Measurements from ENCODE around the gene MUC6. TPM values are rescaled to one million over a fixed set of nuclear protein-coding genes. Genes with fewer than 3 reads are reported as not detected.

MUC6 gene
- total and polyA plus RNA-seq, 8 donors, result 0.34 to 1.0 (median 0.56) TPM; not detected in 2

GRCh38 chr11:1072116-1072820, 35.8 kb upstream of the MUC6 start:
- Histone ChIP-seq H3K4me1 (peaks cover 3 to 17% of the 10 kb centered on the region in 2 donors), H3K27ac (no peak overlapping the region), H3K36me3 (no peaks in the 10 kb centered on the region), H3K9me3 (no peaks in the 10 kb centered on the region), H3K4me3 (no peak overlapping the region), H3K27me3 (peaks cover 0 to 5% of the 10 kb centered on the region in 2 donors)
- ATAC-seq, result no peak
- peak in 2 of 4 donors; percentile 16 to 30 for DNase-seq
- TF ChIP-seq, protein P1, sequence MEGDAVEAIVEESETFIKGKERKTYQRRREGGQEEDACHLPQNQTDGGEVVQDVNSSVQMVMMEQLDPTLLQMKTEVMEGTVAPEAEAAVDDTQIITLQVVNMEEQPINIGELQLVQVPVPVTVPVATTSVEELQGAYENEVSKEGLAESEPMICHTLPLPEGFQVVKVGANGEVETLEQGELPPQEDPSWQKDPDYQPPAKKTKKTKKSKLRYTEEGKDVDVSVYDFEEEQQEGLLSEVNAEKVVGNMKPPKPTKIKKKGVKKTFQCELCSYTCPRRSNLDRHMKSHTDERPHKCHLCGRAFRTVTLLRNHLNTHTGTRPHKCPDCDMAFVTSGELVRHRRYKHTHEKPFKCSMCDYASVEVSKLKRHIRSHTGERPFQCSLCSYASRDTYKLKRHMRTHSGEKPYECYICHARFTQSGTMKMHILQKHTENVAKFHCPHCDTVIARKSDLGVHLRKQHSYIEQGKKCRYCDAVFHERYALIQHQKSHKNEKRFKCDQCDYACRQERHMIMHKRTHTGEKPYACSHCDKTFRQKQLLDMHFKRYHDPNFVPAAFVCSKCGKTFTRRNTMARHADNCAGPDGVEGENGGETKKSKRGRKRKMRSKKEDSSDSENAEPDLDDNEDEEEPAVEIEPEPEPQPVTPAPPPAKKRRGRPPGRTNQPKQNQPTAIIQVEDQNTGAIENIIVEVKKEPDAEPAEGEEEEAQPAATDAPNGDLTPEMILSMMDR (IDR thresholded peaks at IDR 0.05), result no peak
- intact Hi-C loops (cut with DNase I), result no loop called here

DNA sequence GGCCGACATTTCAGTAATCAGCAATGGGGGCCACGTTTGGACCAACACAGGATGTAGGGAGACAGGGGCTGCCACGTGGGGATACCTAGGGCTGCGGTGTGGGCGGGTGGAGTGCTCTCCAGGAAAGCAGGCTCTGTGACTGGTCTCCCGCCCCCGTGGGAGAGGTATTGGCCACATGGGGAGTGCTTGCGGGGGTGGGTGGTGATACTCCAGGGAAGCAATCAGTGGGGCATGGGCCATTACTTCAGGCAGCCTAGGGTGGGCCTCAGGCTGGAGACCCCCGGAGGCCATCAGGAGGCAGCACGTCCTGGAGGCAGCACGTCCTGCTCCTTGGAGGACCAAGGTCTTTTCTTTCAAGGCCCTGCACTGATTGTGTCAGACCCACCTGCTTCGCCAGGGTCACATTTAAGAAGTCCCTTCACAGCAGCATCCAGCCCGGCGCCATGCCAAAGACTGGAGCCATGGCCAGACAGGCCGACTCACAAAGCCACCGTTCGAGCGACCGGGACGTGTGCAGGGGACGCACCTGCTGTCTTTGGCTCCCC, 35.1 kb upstream of the MUC6 start:
- H3K9me3 ChIP-seq, result no peaks in the 10 kb centered on the region
- intact Hi-C loops (cut with DNase I), result no loop called here
- peak in 1 of 4 donors; percentile 28 for DNase-seq

DNA sequence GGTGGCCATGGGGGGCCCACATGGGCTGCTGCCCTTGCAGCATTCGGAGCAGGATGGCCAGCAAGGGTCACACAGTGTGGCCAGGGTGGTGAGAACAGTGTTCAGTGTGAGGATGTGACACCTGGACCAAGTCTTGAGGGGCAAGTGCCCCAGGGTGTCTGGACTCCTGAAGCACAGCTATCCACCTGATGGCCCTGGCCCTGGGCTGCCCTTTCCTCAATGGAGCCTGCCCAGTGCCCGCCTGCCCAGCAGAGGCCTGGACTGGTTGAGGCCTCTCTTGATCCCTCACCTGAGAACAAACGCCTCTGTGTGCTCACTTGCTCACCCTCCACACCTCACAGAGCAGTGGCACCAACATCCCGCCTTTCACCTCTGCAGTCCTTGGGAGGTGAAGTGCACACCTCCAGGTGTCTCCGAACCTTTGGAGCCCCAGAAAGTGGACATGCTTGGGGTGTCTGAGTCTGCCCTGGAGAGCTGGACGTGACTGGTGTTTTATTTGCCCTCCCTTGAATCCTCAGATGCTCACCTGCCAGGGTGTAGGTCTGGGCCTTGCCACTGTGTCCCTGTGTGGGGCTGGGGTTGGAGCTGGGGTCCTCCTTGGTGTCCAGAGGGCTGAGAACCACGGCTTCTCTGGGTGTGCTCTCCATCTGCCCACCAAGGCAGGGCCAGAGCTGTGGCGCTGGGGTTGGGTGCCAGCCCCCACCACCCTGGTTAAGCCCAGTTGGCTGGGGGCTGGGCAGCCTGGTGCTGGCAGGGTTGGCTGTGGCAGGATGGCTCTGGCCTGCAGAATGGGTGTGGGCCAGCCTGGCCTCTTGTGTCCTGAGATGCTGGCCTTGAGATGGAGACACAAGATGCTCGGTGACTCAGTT, 34.3 kb upstream of the MUC6 start:
- Histone ChIP-seq H3K27ac (no peak overlapping the region), H3K4me1 (peaks cover 3 to 17% of the 10 kb centered on the region in 2 donors), H3K4me3 (no peak overlapping the region), H3K27me3 (no peaks in the 10 kb centered on the region), H3K9me3 (no peaks in the 10 kb centered on the region), H3K36me3 (no peaks in the 10 kb centered on the region)
- DNase-seq, result no peak
- TF ChIP-seq, protein P1 (IDR thresholded peaks at IDR 0.05), result no peak
- intact Hi-C loops (cut with DNase I), result no loop called here
- ATAC-seq, result no peak

More for the DNA sequence above, 35.1 kb upstream of the MUC6 start:
- Histone ChIP-seq H3K36me3 (no peaks in the 10 kb centered on the region), H3K4me1 (peaks cover 3 to 17% of the 10 kb centered on the region in 2 donors), H3K27me3 (no peaks in the 10 kb centered on the region), H3K27ac (no peak overlapping the region), H3K4me3 (no peak overlapping the region)
- no peak for ATAC-seq
- TF ChIP-seq, protein P1 (IDR thresholded peaks at IDR 0.05), result no peak

GRCh38 chr11:1069740-1070139, 33.2 kb upstream of the MUC6 start:
- intact Hi-C loops (cut with DNase I), result no loop called here
- ATAC-seq (no peak), DNase-seq (no peak)
- H3K27me3 ChIP-seq, result no peaks in the 10 kb centered on the region
- no peaks in the 10 kb centered on the region for H3K9me3 ChIP-seq
- H3K4me3 ChIP-seq, result no peak overlapping the region
- H3K27ac ChIP-seq, result no peak overlapping the region
- H3K36me3 ChIP-seq, result no peaks in the 10 kb centered on the region
- TF ChIP-seq, protein P1 (IDR thresholded peaks at IDR 0.05), result no peak
- peaks cover 3 to 17% of the 10 kb centered on the region in 2 donors for H3K4me1 ChIP-seq
